ENCODE results near the gene CD248.

- no peak for TF ChIP-seq CTCF (IDR thresholded peaks at IDR 0.05)
- TF ChIP-seq EZH2 (IDR thresholded peaks at IDR 0.05; ENCODE audit: borderline replicate concordance, insufficient read depth, low read depth, low read length, poor library complexity, severe bottlenecking) = no peak
These were observed 18.0 kb upstream of the CD248 start for GRCh38 chr11:66334605-66335442.
